GM23248 (cell line): Measurements from ENCODE around the gene FOXE1.

ENCODE experiments used
- EZH2 ChIP-seq: fragments of 200-600 bp; sonication (generic); IDR thresholded peaks from 2 replicates; pipeline ENCODE4 v1.6.1; 2018; ENCODE audit warnings: antibody characterized with exemption, mild to moderate bottlenecking; ENCODE audit not compliant: insufficient read depth, poor library complexity, severe bottlenecking
- EZH2phosphoT487 ChIP-seq: fragments of 200-600 bp; sonication (generic); IDR thresholded peaks from 2 replicates; pipeline ENCODE4 v1.6.1; 2018; ENCODE audit warnings: antibody characterized with exemption, moderate library complexity, mild to moderate bottlenecking, low read depth; ENCODE audit not compliant: insufficient read depth

DNA sequence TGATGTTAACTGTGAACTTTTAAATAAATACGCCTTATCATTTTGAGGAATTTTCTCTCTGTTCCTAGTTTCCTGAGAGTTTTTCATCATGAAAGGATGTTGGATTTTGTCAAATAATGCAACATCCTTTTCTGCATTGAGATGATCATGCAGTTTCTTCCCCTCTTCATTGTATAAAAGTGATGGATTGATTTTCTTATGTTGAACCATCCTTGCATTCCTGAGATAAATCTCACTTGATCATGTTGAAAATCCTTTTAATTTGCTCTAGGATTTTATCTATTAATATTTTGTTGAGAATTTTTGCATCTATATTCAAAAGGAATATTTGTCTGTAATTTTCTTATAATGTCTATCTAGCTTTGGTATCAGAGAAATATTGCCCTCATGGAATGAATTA is 13.3 kb downstream of the FOXE1 start:
- TF ChIP-seq EZH2 = no peak
- TF ChIP-seq EZH2phosphoT487 = no peak
